Kidney epithelial cell (primary cell): ENCODE data around the gene NEURL3. TPM values are rescaled to one million over a fixed set of nuclear protein-coding genes. Genes with fewer than 3 reads are reported as not detected.

Experiments
- DNase-seq: peaks from one replicate; pipeline ENCODE4 v3.0.0-alpha.2; 2010; ENCODE audit warnings: low read depth
- H3K27me3 ChIP-seq: 2 replicates; pipeline ENCODE4 v1.6.0; 2011; ENCODE audit warnings: low read length; ENCODE audit not compliant: control insufficient read depth, insufficient read depth
- H3K36me3 ChIP-seq: 2 replicates; pipeline ENCODE4 v1.5.1; 2011; ENCODE audit warnings: low read length; ENCODE audit not compliant: control insufficient read depth, insufficient read depth
- H3K4me3 ChIP-seq: 2 replicates; pipeline ENCODE4 v1.5.1; 2011; ENCODE audit warnings: low read depth, mild to moderate bottlenecking, control low read depth, low read length
- CTCF ChIP-seq: IDR thresholded peaks from 2 replicates; pipeline ENCODE4 v1.5.1; 2011; ENCODE audit warnings: mild to moderate bottlenecking, moderate library complexity, low read length, control low read depth, inconsistent platforms; ENCODE audit not compliant: insufficient read depth, poor library complexity, severe bottlenecking
- total RNA-seq: library from RNA; depleted of rRNA; stranded (reverse); fragments of >200 nt; gene quantifications from 2 replicates; pipeline ENCODE4 v1.2.3, GENCODE V29; 2015

The NEURL3 gene
- total RNA-seq, 1 donor from 2014 or later = 18.6 TPM

GRCh38 chr2:96526615-96527285 is 21.6 kb upstream of the NEURL3 start:
- no peak for DNase-seq
- Histone ChIP-seq H3K36me3 (no peaks in the 10 kb centered on the region), H3K27me3 (peaks cover 6% of the 10 kb centered on the region), H3K4me3 (peak overlapping the region; percentile 33)
- no peak for TF ChIP-seq CTCF

- no peaks in the 10 kb centered on the region for H3K36me3 ChIP-seq
- peaks cover 6% of the 10 kb centered on the region for H3K27me3 ChIP-seq
- TF ChIP-seq CTCF = no peak
- no peak for DNase-seq
- H3K4me3 ChIP-seq = no peak overlapping the region
Observed at GRCh38 chr2:96526101-96526591, 21.0 kb upstream of the NEURL3 start.

- Histone ChIP-seq H3K36me3 (no peaks in the 10 kb centered on the region), H3K27me3 (peaks cover 6% of the 10 kb centered on the region), H3K4me3 (no peak overlapping the region)
- no peak for TF ChIP-seq CTCF
- DNase-seq = no peak
Observed at GRCh38 chr2:96525211-96525507, 20.0 kb upstream of the NEURL3 start.

GRCh38 chr2:96524482-96525210 is 19.5 kb upstream of the NEURL3 start:
- H3K36me3 ChIP-seq = no peaks in the 10 kb centered on the region
- no peak for DNase-seq
- no peak for TF ChIP-seq CTCF
- peaks cover 6% of the 10 kb centered on the region for H3K27me3 ChIP-seq
- no peak overlapping the region for H3K4me3 ChIP-seq

- no peak for DNase-seq
- no peak overlapping the region for H3K4me3 ChIP-seq
- peaks cover 6% of the 10 kb centered on the region for H3K27me3 ChIP-seq
- no peak for TF ChIP-seq CTCF
- H3K36me3 ChIP-seq = no peaks in the 10 kb centered on the region
Observed at GRCh38 chr2:96523659-96524481, 18.7 kb upstream of the NEURL3 start.
